Cardiac septum (tissue), 1 donor: ENCODE results near the gene LRP5. TPM values are rescaled to one million over a fixed set of nuclear protein-coding genes. Genes with fewer than 3 reads are reported as not detected.

Experiments used
- DNase-seq: peaks from one replicate; pipeline ENCODE4 v3.0.0-alpha.2; 2020; ENCODE audit warnings: low spot score
- intact Hi-C: fragments of 100-400 bp; cut with DNase I; formaldehyde crosslinking; loops from one replicate; pipeline ENCODE4 v1.14.0; 2022
- total RNA-seq: library from RNA; stranded (reverse); fragmentation: NEBNext Ultra II Directional; extraction: Animal tissue kit (Norgen Biotek cat#: 25700); gene quantifications from one replicate; pipeline ENCODE4 v1.2.1, GENCODE V29; 2021
- donor health status: DM: no; HTN: no; CAD: no.

Gene LRP5
- total RNA-seq, 1 donor from 2014 or later: 38.6 TPM

DNA sequence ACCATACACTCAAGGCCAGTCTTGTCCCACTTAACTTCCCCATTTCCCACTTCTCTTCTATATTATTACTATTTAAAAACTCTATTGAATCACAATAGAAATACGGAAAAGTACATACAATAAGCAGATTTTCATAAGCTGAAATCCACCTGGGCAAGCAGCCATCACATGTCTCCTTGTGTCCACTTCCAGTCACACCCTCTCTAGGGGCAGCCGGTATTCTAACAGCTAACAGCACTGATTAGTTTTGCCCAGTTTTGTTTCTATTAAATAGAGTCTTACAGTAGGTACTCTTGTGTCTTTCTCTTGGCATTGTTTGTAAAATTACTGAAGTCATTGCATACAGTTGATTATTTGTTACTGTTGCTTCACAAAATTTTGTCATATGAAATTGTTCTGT lies 185.9 kb downstream of the LRP5 start:
- no peak for DNase-seq
- intact Hi-C loops: loop anchor here (5.0 kb wide), 1 partner anchor 36 kb away; the partner anchor contains the start of gene PPP6R3

Other genes starting within 250 kb of the LRP5 start
- gene CHKA, start 191.2 kb upstream of the LRP5 start, total RNA-seq: 10.2 TPM
- 37.7 TPM for gene KMT5B, start 99.3 kb upstream of the LRP5 start, total RNA-seq
- gene C11orf24, start 40.6 kb upstream of the LRP5 start, total RNA-seq: 45.2 TPM
- 92.4 TPM for gene PPP6R3, start 148.2 kb downstream of the LRP5 start, total RNA-seq